AG08395 (cell line): ENCODE results near the gene STPG4.

Source experiments
- DNase-seq: peaks from one replicate; pipeline ENCODE4 v3.0.0; 2012; ENCODE audit warnings: mixed read lengths, low spot score

STPG4 gene

GRCh38 chr2:47052847-47053246 lies 102.3 kb downstream of the STPG4 start:
- no peak for DNase-seq

DNA sequence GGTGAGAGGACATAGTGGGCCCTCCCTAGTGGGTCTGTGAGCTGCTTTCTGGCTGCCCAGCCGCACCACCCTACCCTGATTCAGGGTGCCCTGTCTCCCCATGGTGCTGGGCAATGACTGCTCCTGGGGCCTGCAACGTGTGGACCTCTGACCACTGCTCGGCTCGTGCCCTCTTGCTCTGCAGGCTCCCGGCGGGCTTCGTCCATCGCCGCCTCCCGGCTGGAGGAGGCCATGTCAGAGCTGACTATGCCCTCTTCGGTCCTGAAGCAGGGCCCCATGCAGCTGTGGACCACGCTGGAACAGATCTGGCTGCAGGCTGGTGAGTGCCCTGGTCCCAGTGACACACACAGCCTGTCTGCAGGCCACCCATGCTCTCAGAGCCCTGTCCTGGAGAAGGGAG lies 103.5 kb downstream of the STPG4 start:
- no peak for DNase-seq

- no peak for DNase-seq
Observed at GRCh38 chr2:47050762-47051161, 104.3 kb downstream of the STPG4 start.

GRCh38 chr2:47050021-47050760 lies 104.9 kb downstream of the STPG4 start:
- DNase-seq = no peak

- DNase-seq = no peak
Observed at GRCh38 chr2:47049502-47049901, 105.6 kb downstream of the STPG4 start.

- DNase-seq = no peak
Observed at GRCh38 chr2:47048801-47049480, 106.2 kb downstream of the STPG4 start.

- no peak for DNase-seq
Observed at GRCh38 chr2:47046271-47046670, 108.8 kb downstream of the STPG4 start.

- DNase-seq = no peak
Observed at GRCh38 chr2:47043891-47044239, 111.2 kb downstream of the STPG4 start.

- DNase-seq = peak; percentile 95
Observed at GRCh38 chr2:47043142-47043890, 111.8 kb downstream of the STPG4 start.

DNA sequence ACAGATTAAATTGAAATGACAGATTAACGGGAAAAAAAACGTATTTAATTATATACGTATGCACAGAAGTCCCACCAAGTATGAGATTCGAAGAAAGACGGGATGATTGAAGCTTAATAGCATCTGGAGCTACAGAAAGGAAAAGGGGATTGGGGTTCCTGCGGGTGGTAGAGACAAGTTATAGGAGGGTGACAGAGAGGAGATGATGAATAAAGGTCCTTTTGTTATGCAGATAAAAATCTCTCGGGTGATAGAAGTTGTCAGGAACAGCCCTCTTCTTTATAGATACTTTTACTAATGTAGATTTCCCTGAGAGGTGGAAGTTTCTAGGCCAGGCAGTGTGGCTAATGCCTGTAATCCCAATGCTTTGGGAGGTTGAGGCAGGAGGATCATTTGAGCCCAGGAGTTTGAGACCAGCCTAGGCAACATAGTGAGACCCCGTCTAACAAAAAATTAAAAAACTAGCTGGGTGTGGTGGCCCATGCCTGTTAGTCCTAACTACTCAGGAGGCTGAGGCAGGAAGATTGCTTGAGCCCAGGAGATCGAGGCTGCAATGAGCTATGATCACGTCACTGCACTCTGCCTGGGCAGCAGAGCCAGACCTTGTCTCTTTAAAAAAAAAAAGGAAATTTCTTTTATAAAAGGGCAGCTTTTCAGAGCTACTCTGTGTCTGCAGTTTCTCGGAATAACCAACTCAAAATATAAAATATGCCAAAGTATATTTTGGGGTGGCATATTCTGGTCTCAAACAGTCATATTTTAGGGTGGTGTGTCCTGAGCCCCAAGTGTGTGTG lies 113.0 kb downstream of the STPG4 start:
- no peak for DNase-seq

- DNase-seq = no peak
Observed at GRCh38 chr2:47041063-47041462, 114.0 kb downstream of the STPG4 start.

- no peak for DNase-seq
Observed at GRCh38 chr2:47040651-47041050, 114.5 kb downstream of the STPG4 start.

GRCh38 chr2:47039913-47040562 lies 115.1 kb downstream of the STPG4 start:
- no peak for DNase-seq

GRCh38 chr2:47039489-47039870 lies 115.6 kb downstream of the STPG4 start:
- DNase-seq = no peak

- no peak for DNase-seq
Observed at GRCh38 chr2:47038656-47039488, 116.2 kb downstream of the STPG4 start.

DNA sequence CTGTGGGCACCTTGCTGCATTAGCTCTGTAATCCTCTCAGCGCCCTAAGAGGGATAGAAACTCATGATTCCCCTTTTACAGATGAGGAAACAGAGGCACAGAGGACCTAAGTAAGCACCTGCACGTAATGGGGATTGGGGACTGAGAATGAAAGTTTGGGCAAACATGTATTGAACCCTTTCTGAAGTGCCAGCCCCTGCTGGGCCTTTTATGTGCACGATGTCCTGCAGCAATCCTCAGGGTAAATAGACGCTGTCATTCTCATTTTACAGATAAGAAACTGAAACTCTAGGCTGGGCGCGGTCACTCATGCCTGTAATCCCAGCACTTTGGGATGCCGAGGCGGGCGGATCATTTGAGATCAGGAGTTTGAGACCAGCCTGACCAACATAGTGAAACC lies 117.4 kb downstream of the STPG4 start:
- DNase-seq = no peak
